ENCODE measurements around the gene CCDC40. TPM values are rescaled to one million over a fixed set of nuclear protein-coding genes. Genes with fewer than 3 reads are reported as not detected.

The CCDC40 gene
- total RNA-seq, 2 donors from 2014 or later = 0.53 to 1.3 TPM

GRCh38 chr17:80050706-80051105 lies 14.3 kb downstream of the CCDC40 start:
- DNase-seq = no peak
- no peak overlapping the region for H3K27ac Mint-ChIP-seq
- no peak overlapping the region for H3K4me3 Mint-ChIP-seq
- H3K27me3 Mint-ChIP-seq (ENCODE audit: low read depth) = no peaks in the 10 kb centered on the region
- H3K4me1 Mint-ChIP-seq (ENCODE audit: low read depth) = no peaks in the 10 kb centered on the region
- H3K36me3 Mint-ChIP-seq (ENCODE audit: insufficient read depth in 2 of 2) = no peaks in the 10 kb centered on the region
- H3K9me3 Mint-ChIP-seq = no peaks in the 10 kb centered on the region
- ATAC-seq (replicated peaks in 1 of 2) = no peak

GRCh38 chr17:80051681-80052080 lies 15.2 kb downstream of the CCDC40 start:
- no peaks in the 10 kb centered on the region for H3K36me3 Mint-ChIP-seq (ENCODE audit: insufficient read depth in 2 of 2)
- H3K4me1 Mint-ChIP-seq (ENCODE audit: low read depth) = no peaks in the 10 kb centered on the region
- H3K4me3 Mint-ChIP-seq = no peak overlapping the region
- H3K9me3 Mint-ChIP-seq = no peaks in the 10 kb centered on the region
- no peaks in the 10 kb centered on the region for H3K27me3 Mint-ChIP-seq (ENCODE audit: low read depth)
- ATAC-seq (replicated peaks in 1 of 2) = no peak
- DNase-seq = no peak
- H3K27ac Mint-ChIP-seq = no peak overlapping the region

GRCh38 chr17:80053102-80053501 lies 16.7 kb downstream of the CCDC40 start:
- Mint-ChIP-seq H3K27ac (no peak overlapping the region), H3K36me3 (ENCODE audit: insufficient read depth in 2 of 2) (no peaks in the 10 kb centered on the region), H3K4me1 (ENCODE audit: low read depth) (no peaks in the 10 kb centered on the region), H3K9me3 (no peaks in the 10 kb centered on the region), H3K4me3 (no peak overlapping the region), H3K27me3 (ENCODE audit: low read depth) (no peaks in the 10 kb centered on the region)
- ATAC-seq (replicated peaks in 1 of 2) (no peak), DNase-seq (no peak)

- H3K27ac Mint-ChIP-seq = no peak overlapping the region
- DNase-seq (no peak), ATAC-seq (replicated peaks in 1 of 2) (no peak)
- no peak overlapping the region for H3K4me3 Mint-ChIP-seq
- no peaks in the 10 kb centered on the region for H3K9me3 Mint-ChIP-seq
- H3K36me3 Mint-ChIP-seq (ENCODE audit: insufficient read depth in 2 of 2) = no peaks in the 10 kb centered on the region
- H3K4me1 Mint-ChIP-seq (ENCODE audit: low read depth) = no peaks in the 10 kb centered on the region
- no peaks in the 10 kb centered on the region for H3K27me3 Mint-ChIP-seq (ENCODE audit: low read depth)
Measured at GRCh38 chr17:80055597-80055996, 19.2 kb downstream of the CCDC40 start.

GRCh38 chr17:80058311-80058955 lies 22.0 kb downstream of the CCDC40 start:
- ATAC-seq (replicated peaks in 1 of 2) (no peak), DNase-seq (no peak)
- H3K27me3 Mint-ChIP-seq (ENCODE audit: low read depth) = no peaks in the 10 kb centered on the region
- H3K36me3 Mint-ChIP-seq (ENCODE audit: insufficient read depth in 2 of 2) = no peaks in the 10 kb centered on the region
- H3K4me3 Mint-ChIP-seq = no peak overlapping the region
- no peaks in the 10 kb centered on the region for H3K4me1 Mint-ChIP-seq (ENCODE audit: low read depth)
- no peak overlapping the region for H3K27ac Mint-ChIP-seq
- H3K9me3 Mint-ChIP-seq = no peaks in the 10 kb centered on the region

- Mint-ChIP-seq H3K4me1 (ENCODE audit: low read depth) (no peaks in the 10 kb centered on the region), H3K9me3 (no peaks in the 10 kb centered on the region), H3K27ac (no peak overlapping the region), H3K36me3 (ENCODE audit: insufficient read depth in 2 of 2) (no peaks in the 10 kb centered on the region), H3K4me3 (no peak overlapping the region), H3K27me3 (ENCODE audit: low read depth) (no peaks in the 10 kb centered on the region)
- ATAC-seq (replicated peaks in 1 of 2) (no peak), DNase-seq (no peak)
Measured at GRCh38 chr17:80060644-80061043, 24.2 kb downstream of the CCDC40 start.

GRCh38 chr17:80061421-80061820 lies 25.0 kb downstream of the CCDC40 start:
- no peaks in the 10 kb centered on the region for H3K36me3 Mint-ChIP-seq (ENCODE audit: insufficient read depth in 2 of 2)
- H3K9me3 Mint-ChIP-seq = no peaks in the 10 kb centered on the region

GRCh38 chr17:80063830-80064585 lies 27.6 kb downstream of the CCDC40 start:
- no peak overlapping the region for H3K4me3 Mint-ChIP-seq
- no peaks in the 10 kb centered on the region for H3K4me1 Mint-ChIP-seq (ENCODE audit: low read depth)
- no peak overlapping the region for H3K27ac Mint-ChIP-seq
- no peaks in the 10 kb centered on the region for H3K9me3 Mint-ChIP-seq
- ATAC-seq (replicated peaks in 1 of 2) (no peak), DNase-seq (no peak)
- no peaks in the 10 kb centered on the region for H3K27me3 Mint-ChIP-seq (ENCODE audit: low read depth)
- H3K36me3 Mint-ChIP-seq (ENCODE audit: insufficient read depth in 2 of 2) = no peaks in the 10 kb centered on the region

More at GRCh38 chr17:80061421-80061820, 25.0 kb downstream of the CCDC40 start:
- Mint-ChIP-seq H3K4me3 (no peak overlapping the region), H3K27ac (no peak overlapping the region), H3K27me3 (ENCODE audit: low read depth) (no peaks in the 10 kb centered on the region), H3K4me1 (ENCODE audit: low read depth) (no peaks in the 10 kb centered on the region)
- ATAC-seq (replicated peaks in 1 of 2) (no peak), DNase-seq (no peak)

GRCh38 chr17:80064696-80065095 lies 28.3 kb downstream of the CCDC40 start:
- H3K4me3 Mint-ChIP-seq = no peak overlapping the region
- H3K36me3 Mint-ChIP-seq (ENCODE audit: insufficient read depth in 2 of 2) = no peaks in the 10 kb centered on the region
- no peaks in the 10 kb centered on the region for H3K4me1 Mint-ChIP-seq (ENCODE audit: low read depth)
- H3K9me3 Mint-ChIP-seq = no peaks in the 10 kb centered on the region
- H3K27ac Mint-ChIP-seq = no peak overlapping the region
- H3K27me3 Mint-ChIP-seq (ENCODE audit: low read depth) = no peaks in the 10 kb centered on the region
- ATAC-seq (replicated peaks in 1 of 2) = no peak
- DNase-seq = no peak

- Mint-ChIP-seq H3K36me3 (ENCODE audit: insufficient read depth in 2 of 2) (no peaks in the 10 kb centered on the region), H3K27ac (no peak overlapping the region), H3K4me1 (ENCODE audit: low read depth) (no peaks in the 10 kb centered on the region), H3K9me3 (no peaks in the 10 kb centered on the region), H3K27me3 (ENCODE audit: low read depth) (no peaks in the 10 kb centered on the region), H3K4me3 (no peak overlapping the region)
- no peak for ATAC-seq (replicated peaks in 1 of 2)
- no peak for DNase-seq
Measured at GRCh38 chr17:80065478-80066170, 29.2 kb downstream of the CCDC40 start.

GRCh38 chr17:80067393-80067986 lies 31.0 kb downstream of the CCDC40 start:
- H3K27me3 Mint-ChIP-seq (ENCODE audit: low read depth) = no peaks in the 10 kb centered on the region
- ATAC-seq (replicated peaks in 1 of 2) = no peak
- H3K4me3 Mint-ChIP-seq = no peak overlapping the region

GRCh38 chr17:80068301-80069222 lies 32.1 kb downstream of the CCDC40 start:
- no peaks in the 10 kb centered on the region for H3K9me3 Mint-ChIP-seq
- no peaks in the 10 kb centered on the region for H3K36me3 Mint-ChIP-seq (ENCODE audit: insufficient read depth in 2 of 2)
- ATAC-seq (replicated peaks in 1 of 2) (no peak), DNase-seq (no peak)
- H3K27me3 Mint-ChIP-seq (ENCODE audit: low read depth) = no peaks in the 10 kb centered on the region
- no peak overlapping the region for H3K4me3 Mint-ChIP-seq
- H3K4me1 Mint-ChIP-seq (ENCODE audit: low read depth) = no peaks in the 10 kb centered on the region
- no peak overlapping the region for H3K27ac Mint-ChIP-seq

More at GRCh38 chr17:80067393-80067986, 31.0 kb downstream of the CCDC40 start:
- H3K27ac Mint-ChIP-seq = no peak overlapping the region
- H3K9me3 Mint-ChIP-seq = no peaks in the 10 kb centered on the region
- H3K4me1 Mint-ChIP-seq (ENCODE audit: low read depth) = no peaks in the 10 kb centered on the region
- DNase-seq = no peak
- no peaks in the 10 kb centered on the region for H3K36me3 Mint-ChIP-seq (ENCODE audit: insufficient read depth in 2 of 2)

Measured in activated T-cell treated with anti-CD3 and anti-CD28 coated beads, Interleukin-2, amount 50 U/mL, for 72 hours (primary cell).